ENCODE measurements around the gene TRIM9.

Gene TRIM9

DNA sequence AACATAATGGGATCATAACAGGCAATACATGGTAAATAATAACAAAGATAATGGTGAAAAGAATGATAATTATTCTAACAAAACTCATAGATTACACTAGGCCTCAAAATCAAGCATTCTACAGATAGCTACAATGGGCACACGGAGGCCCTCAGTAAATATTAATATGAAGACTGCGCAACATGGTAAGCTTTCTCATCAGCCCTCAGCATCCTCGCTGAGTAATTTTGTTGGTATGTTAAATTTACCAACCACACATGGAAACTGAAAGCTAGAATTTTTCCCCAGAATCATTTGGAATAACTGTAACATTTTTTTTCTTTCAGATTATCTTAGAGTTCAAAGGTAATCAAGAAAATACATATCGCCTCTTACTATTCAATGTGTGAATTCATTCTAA, 76.4 kb downstream of the TRIM9 start:
- Histone ChIP-seq H3K9me3 (ENCODE audit: insufficient read depth, low read depth, low read length) (no peaks in the 10 kb centered on the region), H3K79me2 (ENCODE audit: insufficient read depth, low read length) (no peaks in the 10 kb centered on the region), H3K36me3 (ENCODE audit: insufficient read depth, low read length) (peaks cover 7% of the 10 kb centered on the region; the same call in 1 of the 2 replicates), H3K27me3 (ENCODE audit: insufficient read depth, low read length, poor library complexity, severe bottlenecking) (no peaks in the 10 kb centered on the region), H3K9me2 (replicated peaks; ENCODE audit: low read depth, low read length) (no peaks in the 10 kb centered on the region), H4K20me1 (ENCODE audit: insufficient read depth, low read length, poor library complexity, severe bottlenecking) (no peaks in the 10 kb centered on the region), H3K9ac (ENCODE audit: low read depth, low read length, poor library complexity, severe bottlenecking) (no peak overlapping the region), H3F3A (ENCODE audit: low read depth) (no peaks in the 10 kb centered on the region), H2AFZ (ENCODE audit: low read length) (no peak overlapping the region), H3K4me2 (ENCODE audit: low read depth, low read length, poor library complexity, severe bottlenecking) (no peak overlapping the region), H3K4me3 (ENCODE audit: low read length, poor library complexity, severe bottlenecking) (no peak overlapping the region), H3K4me1 (ENCODE audit: insufficient read depth, low read length, poor library complexity, severe bottlenecking) (peaks cover 17% of the 10 kb centered on the region)
- TF ChIP-seq EZH2phosphoT487 (IDR thresholded peaks at IDR 0.05; ENCODE audit: borderline replicate concordance) (no peak), CTCF (conservative IDR thresholded peaks at IDR 0.05; ENCODE audit: low read length) (no peak)

DNA sequence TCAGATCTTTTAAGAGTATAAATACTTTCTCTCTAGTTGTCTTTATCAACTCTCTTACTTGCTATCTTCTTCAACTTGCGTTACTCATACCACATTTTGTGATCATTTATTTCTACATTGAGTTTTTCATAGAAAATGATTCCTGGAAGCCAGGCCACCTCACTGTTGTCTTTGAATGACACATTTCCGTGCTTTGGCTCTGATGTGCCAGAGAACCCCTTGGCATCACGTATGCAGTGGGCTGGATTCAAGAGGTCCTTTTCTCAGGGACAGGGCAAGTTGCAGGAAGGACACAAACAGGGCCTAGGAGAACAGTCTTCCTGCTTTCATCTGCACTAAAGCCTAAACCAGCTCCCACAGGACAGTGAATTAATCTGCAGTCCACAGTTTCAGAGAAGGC, 80.3 kb downstream of the TRIM9 start:
- H4K20me1 ChIP-seq (ENCODE audit: insufficient read depth, low read length, poor library complexity, severe bottlenecking): no peaks in the 10 kb centered on the region
- no peak overlapping the region for H3K4me2 ChIP-seq (ENCODE audit: low read depth, low read length, poor library complexity, severe bottlenecking)
- H3K36me3 ChIP-seq (ENCODE audit: insufficient read depth, low read length): no peaks in the 10 kb centered on the region
- H2AFZ ChIP-seq (ENCODE audit: low read length): no peak overlapping the region
- no peaks in the 10 kb centered on the region for H3K9me2 ChIP-seq (replicated peaks; ENCODE audit: low read depth, low read length)
- H3K9me3 ChIP-seq (ENCODE audit: insufficient read depth, low read depth, low read length): no peaks in the 10 kb centered on the region
- no peak overlapping the region for H3K4me3 ChIP-seq (ENCODE audit: low read length, poor library complexity, severe bottlenecking)
- H3K79me2 ChIP-seq (ENCODE audit: insufficient read depth, low read length): no peaks in the 10 kb centered on the region
- H3K9ac ChIP-seq (ENCODE audit: low read depth, low read length, poor library complexity, severe bottlenecking): no peak overlapping the region
- H3F3A ChIP-seq (ENCODE audit: low read depth): no peaks in the 10 kb centered on the region
- peaks cover 2% of the 10 kb centered on the region for H3K4me1 ChIP-seq (ENCODE audit: insufficient read depth, low read length, poor library complexity, severe bottlenecking)
- H3K27me3 ChIP-seq (ENCODE audit: insufficient read depth, low read length, poor library complexity, severe bottlenecking): no peaks in the 10 kb centered on the region
- no peak for TF ChIP-seq EZH2phosphoT487 (IDR thresholded peaks at IDR 0.05; ENCODE audit: borderline replicate concordance)
- no peak for TF ChIP-seq CTCF (conservative IDR thresholded peaks at IDR 0.05; ENCODE audit: low read length)

GRCh38 chr14:51014086-51014485, 80.8 kb downstream of the TRIM9 start:
- Histone ChIP-seq H3K36me3 (ENCODE audit: insufficient read depth, low read length) (no peaks in the 10 kb centered on the region), H3K9ac (ENCODE audit: low read depth, low read length, poor library complexity, severe bottlenecking) (no peak overlapping the region), H3K4me2 (ENCODE audit: low read depth, low read length, poor library complexity, severe bottlenecking) (no peak overlapping the region), H4K20me1 (ENCODE audit: insufficient read depth, low read length, poor library complexity, severe bottlenecking) (no peaks in the 10 kb centered on the region), H3K27me3 (ENCODE audit: insufficient read depth, low read length, poor library complexity, severe bottlenecking) (no peaks in the 10 kb centered on the region), H3K4me3 (ENCODE audit: low read length, poor library complexity, severe bottlenecking) (no peak overlapping the region), H3K4me1 (ENCODE audit: insufficient read depth, low read length, poor library complexity, severe bottlenecking) (no peaks in the 10 kb centered on the region), H3K79me2 (ENCODE audit: insufficient read depth, low read length) (no peaks in the 10 kb centered on the region), H3F3A (ENCODE audit: low read depth) (no peaks in the 10 kb centered on the region), H3K9me3 (ENCODE audit: insufficient read depth, low read depth, low read length) (no peaks in the 10 kb centered on the region), H3K9me2 (replicated peaks; ENCODE audit: low read depth, low read length) (no peaks in the 10 kb centered on the region), H2AFZ (ENCODE audit: low read length) (no peak overlapping the region)
- TF ChIP-seq EZH2phosphoT487 (IDR thresholded peaks at IDR 0.05; ENCODE audit: borderline replicate concordance) (no peak), CTCF (conservative IDR thresholded peaks at IDR 0.05; ENCODE audit: low read length) (no peak)
